Fibroblast of skin of left quadriceps (primary cell): Measurements from ENCODE around the gene DNER.

Experiments used
- DNase-seq, 2 experiments: peaks; one replicate each; pipeline ENCODE4 v3.0.0-alpha.2; 2013; ENCODE audit warnings: low read depth in 2 of 2

Gene DNER

DNA sequence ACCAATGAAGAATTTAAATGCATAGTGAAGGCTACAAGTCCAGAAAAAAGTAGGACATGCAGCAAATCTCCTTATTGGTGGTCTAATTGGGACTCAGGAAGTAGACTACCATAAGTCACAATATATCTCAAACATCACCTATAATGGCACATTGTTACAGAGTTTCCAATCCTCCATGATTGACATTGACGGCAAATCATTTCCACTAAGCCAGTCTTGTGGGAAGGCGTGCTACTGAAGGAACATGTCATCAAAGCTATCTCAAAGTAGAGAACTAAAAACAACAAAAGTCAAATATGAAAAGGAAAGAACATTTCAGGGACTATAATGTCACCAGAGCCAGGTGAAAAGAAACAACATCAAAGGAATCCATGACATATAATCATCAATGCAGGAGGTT, 276.9 kb downstream of the DNER start:
- DNase-seq = no peak

DNA sequence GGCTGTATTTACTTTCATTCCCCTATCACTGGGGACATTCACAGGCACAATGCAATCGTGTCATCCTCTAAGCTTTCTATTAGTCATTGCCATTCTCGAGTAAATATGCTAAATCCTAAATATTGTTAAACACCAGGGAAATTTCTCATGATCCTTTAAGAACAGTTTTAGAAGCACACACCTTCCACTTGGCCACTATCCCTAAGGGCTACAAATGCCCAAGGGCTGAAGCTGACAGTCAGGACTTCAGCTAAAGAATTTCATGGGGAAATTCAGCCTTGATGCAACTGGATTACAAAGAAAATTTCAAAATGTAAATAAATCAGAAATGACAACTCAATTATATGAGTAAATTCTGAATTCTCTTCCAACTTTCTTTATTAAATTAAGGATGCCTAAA, 280.2 kb downstream of the DNER start:
- DNase-seq = no peak

DNA sequence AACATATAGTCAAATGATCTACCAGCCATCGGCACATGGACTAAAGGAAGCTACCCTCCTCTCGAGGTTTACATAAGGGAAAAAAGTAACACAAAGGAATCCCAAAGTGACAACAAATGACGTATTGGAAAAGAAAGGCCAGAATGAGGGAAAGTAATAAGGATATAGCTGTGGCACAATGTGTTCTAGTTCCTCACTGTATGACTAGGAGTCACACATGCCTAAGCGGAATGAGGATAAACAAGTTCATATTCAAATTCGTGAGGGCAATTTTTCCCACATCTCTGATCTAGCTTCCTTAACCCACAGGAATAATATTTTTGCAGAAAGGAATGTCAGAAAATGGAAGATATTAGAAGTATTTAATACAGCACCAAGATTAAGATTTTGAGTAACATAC, 281.0 kb downstream of the DNER start:
- DNase-seq = no peak

- DNase-seq = no peak
Measured at GRCh38 chr2:229431327-229431954, 282.9 kb downstream of the DNER start.

GRCh38 chr2:229429589-229429988, 284.8 kb downstream of the DNER start:
- DNase-seq = no peak

DNA sequence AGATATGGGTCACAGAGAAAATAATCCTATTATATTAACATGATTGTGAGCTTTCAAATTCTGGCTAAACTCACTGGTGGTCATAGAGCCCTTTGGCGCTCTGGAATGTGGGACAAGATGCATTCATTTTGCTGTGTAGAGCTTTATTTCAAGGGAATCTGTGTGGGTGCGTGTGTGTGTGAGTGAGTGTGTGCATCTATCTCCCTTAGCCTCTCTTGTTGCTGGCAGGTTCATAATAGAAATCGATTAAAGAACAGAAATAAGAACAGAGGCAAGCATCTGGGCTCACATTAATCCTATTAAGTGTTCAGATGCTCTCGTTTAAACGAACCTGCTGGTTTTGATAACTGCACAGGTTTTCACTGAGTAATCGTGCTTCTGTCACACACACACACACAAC, 287.9 kb downstream of the DNER start:
- DNase-seq = no peak

DNA sequence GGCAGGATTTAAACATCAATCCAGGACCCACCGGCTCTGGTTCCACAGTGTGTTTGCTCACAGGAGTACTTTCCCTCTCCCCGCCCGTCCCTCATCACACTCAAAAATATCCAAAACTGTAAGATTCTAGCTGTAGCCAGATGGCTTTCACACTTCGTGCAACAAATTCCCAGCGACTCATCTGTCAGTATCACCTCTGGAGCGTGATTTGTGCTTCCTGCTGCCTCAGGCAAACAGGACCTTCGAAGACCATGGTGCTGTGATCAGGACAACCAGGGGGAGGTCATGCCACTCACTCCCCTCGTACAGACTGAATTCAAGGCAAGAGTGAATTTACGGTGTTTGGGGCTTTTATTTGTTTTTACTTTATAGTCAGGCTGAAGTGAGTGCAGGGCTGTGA, 288.8 kb downstream of the DNER start:
- DNase-seq = no peak

- DNase-seq = no peak
Measured at GRCh38 chr2:229422063-229422462, 292.3 kb downstream of the DNER start.

GRCh38 chr2:229419158-229419557, 295.2 kb downstream of the DNER start:
- no peak for DNase-seq

DNA sequence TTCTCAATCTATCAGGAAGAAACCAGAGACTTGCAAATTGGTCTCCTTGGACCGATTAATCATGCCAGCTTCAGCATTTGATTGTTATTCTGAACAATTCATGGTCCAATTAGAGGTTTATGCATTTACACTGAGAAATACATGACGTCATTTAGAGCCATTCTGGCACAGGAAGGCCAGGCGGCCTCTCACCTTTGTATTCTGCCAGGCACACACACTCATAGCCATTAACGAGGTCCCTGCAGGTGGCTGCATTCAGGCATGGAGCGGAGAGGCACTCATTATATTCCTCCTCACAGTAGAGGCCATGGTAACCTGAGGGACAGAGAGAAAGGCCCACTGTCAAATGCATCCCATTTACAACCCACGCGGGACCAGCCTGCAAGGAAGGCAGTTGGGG, 296.4 kb downstream of the DNER start:
- DNase-seq = no peak

- DNase-seq = no peak
Measured at GRCh38 chr2:229417176-229417575, 297.2 kb downstream of the DNER start.

DNA sequence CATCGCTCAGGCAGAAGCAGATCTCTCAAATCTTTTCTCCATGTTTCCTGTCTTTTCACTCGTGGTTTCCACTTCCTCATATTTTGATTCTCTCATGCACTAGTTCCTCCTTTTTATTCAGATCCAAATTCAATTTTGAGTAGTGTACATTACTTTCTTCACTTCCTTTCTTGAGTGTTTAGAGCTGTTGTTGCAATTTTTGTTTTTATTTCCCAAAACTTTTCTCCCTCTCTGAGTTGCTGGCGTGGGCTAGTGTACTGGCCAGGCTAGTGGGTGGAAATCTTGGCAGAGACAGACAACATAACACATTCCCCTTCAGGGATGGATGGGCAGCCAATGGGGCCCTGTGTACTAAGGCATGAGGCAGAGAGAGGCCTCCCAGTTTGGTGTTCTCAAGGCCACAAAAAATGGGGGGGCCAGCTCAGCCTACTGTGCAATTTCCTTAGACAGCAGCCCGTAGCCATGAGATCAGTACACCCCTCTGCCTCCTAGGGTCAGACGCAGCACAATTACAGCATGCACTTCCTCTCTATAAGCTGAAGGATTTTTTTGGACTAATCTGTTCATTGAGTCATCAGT, 298.1 kb downstream of the DNER start:
- DNase-seq = no peak

DNA sequence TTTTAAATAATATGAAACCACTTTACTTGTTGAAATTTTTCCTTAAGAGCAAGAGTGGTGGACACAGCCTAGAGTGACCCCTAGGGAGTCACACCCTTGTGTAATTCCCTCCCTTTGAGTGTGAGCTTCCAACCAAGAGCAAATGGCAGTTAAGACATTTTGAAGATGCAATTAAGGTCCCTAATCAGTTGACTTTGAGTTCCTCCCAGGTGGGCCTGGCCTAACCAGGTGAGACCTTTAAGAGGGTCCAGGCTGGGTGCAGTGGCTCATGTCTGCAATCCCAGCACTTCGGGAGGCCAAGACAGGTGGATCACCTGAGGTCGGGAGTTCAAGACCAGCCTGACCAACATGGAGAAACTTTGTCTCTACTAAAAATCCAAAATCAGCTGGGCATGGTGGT, 299.7 kb downstream of the DNER start:
- no peak for DNase-seq

DNA sequence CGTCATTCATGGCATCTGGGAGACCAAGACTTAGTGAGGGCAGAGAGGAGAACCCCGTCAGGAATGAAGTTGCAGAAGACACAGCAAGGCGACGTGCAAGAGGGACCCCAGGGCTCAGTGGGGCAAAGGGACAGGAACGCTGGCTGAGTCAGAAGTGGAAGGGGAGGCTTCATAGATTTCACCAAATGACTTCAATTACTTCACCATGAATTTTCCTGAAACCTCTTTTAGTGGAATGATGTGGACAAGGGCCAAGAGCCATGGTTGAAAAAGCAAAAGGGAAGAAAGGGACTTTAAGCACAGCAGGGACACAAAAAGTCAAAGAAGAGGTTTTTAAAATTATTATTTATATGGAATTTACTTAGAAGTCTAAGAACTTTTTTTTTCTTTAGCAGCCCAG, 301.7 kb downstream of the DNER start:
- DNase-seq = no peak

- no peak for DNase-seq
Measured at GRCh38 chr2:229410946-229411345, 303.4 kb downstream of the DNER start.

DNA sequence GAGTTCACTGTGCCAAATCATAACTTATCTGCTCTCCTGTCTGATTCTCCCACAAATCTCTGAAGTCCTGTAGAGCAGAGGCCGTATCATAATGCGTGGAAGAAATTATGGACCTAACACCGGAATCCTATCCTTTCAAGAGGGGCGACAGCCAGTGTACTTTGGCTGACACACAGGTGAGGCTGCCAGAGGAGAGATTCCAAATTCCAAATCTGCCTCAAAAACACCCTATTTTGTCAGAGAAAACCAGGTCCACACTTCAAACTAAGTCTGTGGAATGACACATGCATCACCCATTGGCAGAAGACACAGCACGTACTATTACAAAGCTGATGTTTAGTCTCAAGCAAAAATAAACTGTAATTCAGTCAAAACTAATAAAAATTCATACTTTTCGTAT, 304.1 kb downstream of the DNER start:
- no peak for DNase-seq

- DNase-seq = no peak
Measured at GRCh38 chr2:229409751-229410181, 304.6 kb downstream of the DNER start.

- DNase-seq = no peak
Measured at GRCh38 chr2:229408962-229409361, 305.4 kb downstream of the DNER start.

GRCh38 chr2:229408356-229408755, 306.0 kb downstream of the DNER start:
- DNase-seq = peak; percentile 85 to 86

DNA sequence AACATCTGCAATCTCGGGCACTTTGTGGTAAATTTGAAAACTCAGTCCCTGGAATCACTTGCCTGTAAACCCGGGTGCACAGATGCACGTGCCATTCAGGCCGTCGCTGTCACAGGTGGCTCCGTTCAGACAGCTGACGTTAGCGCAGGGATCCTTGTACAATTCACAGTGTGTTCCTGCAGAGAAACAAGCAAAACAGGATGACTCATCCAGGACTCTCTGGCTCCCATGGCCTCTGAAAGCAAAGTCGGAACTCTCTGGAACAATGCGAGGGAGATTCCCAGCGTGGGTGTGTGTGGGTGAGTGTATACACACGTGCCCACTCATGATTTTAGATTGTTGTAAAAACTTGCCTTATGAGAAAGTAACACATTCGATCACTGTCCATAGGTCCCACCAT, 307.2 kb downstream of the DNER start:
- no peak for DNase-seq

DNA sequence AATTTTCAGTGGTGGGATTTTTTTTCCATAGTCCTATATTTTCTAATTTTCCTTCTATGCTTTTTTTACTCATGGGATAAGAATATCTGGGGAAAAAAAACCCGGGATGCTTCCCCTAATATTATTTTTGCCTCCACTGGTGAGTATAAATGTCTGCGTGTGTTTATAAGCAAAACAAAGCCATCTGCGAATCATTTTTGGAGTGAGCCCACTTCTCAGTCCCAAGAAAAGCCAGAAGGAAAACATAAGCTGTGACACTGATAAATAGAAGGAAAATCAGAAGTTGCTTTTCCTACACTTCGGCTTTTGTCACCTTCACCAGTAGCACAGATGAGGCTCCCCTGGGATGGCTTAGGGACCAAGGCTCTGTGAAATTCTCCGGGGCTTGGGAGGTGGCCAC, 308.6 kb downstream of the DNER start:
- DNase-seq = no peak

- no peak for DNase-seq
Measured at GRCh38 chr2:229403296-229403695, 311.1 kb downstream of the DNER start.

DNA sequence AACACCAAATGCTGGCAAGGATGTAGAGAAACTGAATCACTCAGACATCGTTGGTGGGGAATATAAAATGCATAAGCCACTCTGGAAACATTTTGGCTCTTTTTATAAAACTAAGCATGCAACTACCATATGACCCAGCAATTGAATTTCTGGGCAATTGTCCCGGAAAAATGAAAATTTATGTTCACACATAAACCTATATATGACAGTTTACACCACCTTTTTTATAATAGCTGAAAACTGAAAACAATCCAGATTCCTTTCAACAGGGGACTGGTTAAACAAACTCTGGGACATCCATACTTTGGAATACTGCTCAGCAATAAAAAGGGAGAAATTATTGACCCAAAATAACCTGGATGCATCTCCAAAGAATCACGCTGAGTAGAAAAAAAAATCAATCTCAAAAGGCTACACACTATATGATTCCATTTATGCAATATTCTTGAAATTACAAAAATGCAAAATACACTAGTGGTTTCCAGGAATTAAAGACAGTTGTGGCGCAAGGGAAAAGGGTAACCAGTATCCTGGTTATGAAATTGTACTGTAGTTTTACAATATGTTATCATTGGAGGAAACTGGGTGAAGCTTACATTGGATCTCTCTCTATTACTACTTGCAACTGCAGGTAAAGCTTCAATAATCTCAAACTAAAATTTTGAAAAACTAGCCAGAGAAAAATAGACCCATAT, 313.0 kb downstream of the DNER start:
- DNase-seq = peak; percentile 64 to 67
